HepG2 (cell line): ENCODE measurements around the gene PIAS1. TPM values are rescaled to one million over a fixed set of nuclear protein-coding genes. Genes with fewer than 3 reads are reported as not detected.
A peak's percentile ranks its signal among the peaks of the same experiment; 100 is the strongest.

Experiments
- ARID5B ChIP-seq: IDR thresholded peaks from 2 replicates; pipeline ENCODE4 v1.4.0; 2020; ENCODE audit warnings: mild to moderate bottlenecking, missing genetic modification reagents
- FUBP1 ChIP-seq: sonication (generic); formaldehyde crosslinking; IDR thresholded peaks from 2 replicates; pipeline ENCODE4 v1.5.1; 2020; ENCODE audit warnings: missing genetic modification reagents, mild to moderate bottlenecking, borderline replicate concordance
- GMEB1 ChIP-seq: sonication (generic); formaldehyde crosslinking; IDR thresholded peaks from 2 replicates; pipeline ENCODE4 v1.5.1; 2020; ENCODE audit warnings: missing genetic modification reagents, mild to moderate bottlenecking, borderline replicate concordance
- HNRNPH1 ChIP-seq: fragments of 200-400 bp; formaldehyde crosslinking; optimal IDR thresholded peaks from 2 replicates; pipeline ENCODE3; 2017; ENCODE audit warnings: mild to moderate bottlenecking, low read depth, low read length
- HNRNPUL1 ChIP-seq: fragments of 200-400 bp; formaldehyde crosslinking; IDR thresholded peaks from 2 replicates; pipeline ENCODE4 v1.6.1; 2017; ENCODE audit warnings: low read depth, mild to moderate bottlenecking, low read length, moderate library complexity
- MBD4 ChIP-seq: IDR thresholded peaks from 2 replicates; pipeline ENCODE4 v1.6.1; 2012; ENCODE audit warnings: low read length, inconsistent platforms, borderline replicate concordance
- MEIS1 ChIP-seq: sonication (generic); formaldehyde crosslinking; IDR thresholded peaks from 2 replicates; pipeline ENCODE4 v1.9.0; 2021; ENCODE audit warnings: mild to moderate bottlenecking, missing genetic modification reagents, moderate library complexity, borderline replicate concordance
- NCOA5 ChIP-seq: sonication (generic); formaldehyde crosslinking; IDR thresholded peaks from 2 replicates; pipeline ENCODE4 v1.4.0; 2020; ENCODE audit warnings: missing genetic modification reagents
- PPARG ChIP-seq: conservative IDR thresholded peaks from 2 replicates; pipeline ENCODE4 v1.6.1; 2016; ENCODE audit warnings: missing biosample characterization, missing genetic modification reagents
- RBM22 ChIP-seq: fragments of 200-400 bp; formaldehyde crosslinking; optimal IDR thresholded peaks from 2 replicates; pipeline ENCODE3; 2017; ENCODE audit warnings: mild to moderate bottlenecking, low read length, moderate library complexity
- SAFB2 ChIP-seq: sonication (generic); formaldehyde crosslinking; IDR thresholded peaks from 2 replicates; pipeline ENCODE4 v1.5.1; 2020; ENCODE audit warnings: missing genetic modification reagents, low read depth, mild to moderate bottlenecking, borderline replicate concordance
- SPEN ChIP-seq: sonication (generic); formaldehyde crosslinking; IDR thresholded peaks from 2 replicates; pipeline ENCODE4 v1.5.1; 2020; ENCODE audit warnings: low read depth, mild to moderate bottlenecking, missing genetic modification reagents
- ZFP36L1 ChIP-seq: sonication (generic); formaldehyde crosslinking; IDR thresholded peaks from 2 replicates; pipeline ENCODE4 v1.8.0; 2022; ENCODE audit warnings: mild to moderate bottlenecking, missing genetic modification reagents, moderate library complexity
- ZFX ChIP-seq: sonication (generic); formaldehyde crosslinking; IDR thresholded peaks from 2 replicates; pipeline ENCODE4 v1.4.0; 2020; ENCODE audit warnings: mild to moderate bottlenecking, low read depth, missing genetic modification reagents, moderate library complexity
- ZNF256 ChIP-seq: sonication (generic); formaldehyde crosslinking; conservative IDR thresholded peaks from 2 replicates; pipeline ENCODE4 v1.4.0; 2020; ENCODE audit warnings: missing genetic modification reagents
- ZNF724P ChIP-seq: sonication (generic); formaldehyde crosslinking; IDR thresholded peaks from 2 replicates; pipeline ENCODE4 v1.8.0; 2022; ENCODE audit warnings: missing genetic modification reagents, borderline replicate concordance
- ZNF800 ChIP-seq: sonication (generic); formaldehyde crosslinking; IDR thresholded peaks from 2 replicates; pipeline ENCODE4 v1.4.0; 2020; ENCODE audit warnings: missing genetic modification reagents
- ZSCAN9 ChIP-seq: IDR thresholded peaks from 2 replicates; pipeline ENCODE4 v1.6.1; 2016; ENCODE audit warnings: borderline replicate concordance
- polyA plus RNA-seq, 8 experiments: library from polyadenylated mRNA; depleted of rRNA in 3 of 8; stranded (reverse) in 7 of 8; unstranded in 1 of 8; fragments of >200 nt; fragmentation: Illumina TruSeq in 4 of 8; extraction: Trizol in 4 of 8; gene quantifications; 2 replicates each; pipeline versions ENCODE4 v1.2.1 to v1.2.3, GENCODE V29; 2011 to 2016; ENCODE audit warnings: low read depth in 4 of 8, missing spikeins in 1 of 8, mixed read lengths in 1 of 8; ENCODE audit not compliant: insufficient read depth in 1 of 8
- total RNA-seq, 5 experiments: library from RNA; depleted of rRNA; stranded (reverse); fragments of >200 nt; fragmentation: Illumina TruSeq; extraction: Trizol; gene quantifications; 2 replicates each; pipeline ENCODE4 v1.2.3, GENCODE V29; 2016; ENCODE audit warnings: low read depth in 1 of 5

The PIAS1 gene
- total and polyA plus RNA-seq, 2 of the 13 experiments (the other 11 are each of a cell fraction or from before 2014, with no cell fraction given): 20.7 to 33.7 TPM

GRCh38 chr15:68204776-68205557 is 150.9 kb downstream of the PIAS1 start, which contains the start of gene CALML4 (continued):
- TF ChIP-seq FUBP1 (CRISPR knock-in tag): no peak
- no peak for TF ChIP-seq ZNF800 (CRISPR knock-in tag)
- 0 out of 2 replicates have a peak, but pooled peaks have one; percentile 18 for TF ChIP-seq PPARG (CRISPR knock-in tag)
- no peak for TF ChIP-seq MBD4
- no peak for TF ChIP-seq ZSCAN9 (CRISPR knock-in tag)
- TF ChIP-seq SPEN (CRISPR knock-in tag): peak; percentile 48; the same call in 1 of the 2 replicates
- no peak for TF ChIP-seq MEIS1
- TF ChIP-seq HNRNPH1: no peak
- no peak for TF ChIP-seq ZFP36L1 (CRISPR knock-in tag)
- TF ChIP-seq RBM22: peak; percentile 39
- TF ChIP-seq ZFX: peak; percentile 72
- TF ChIP-seq NCOA5 (CRISPR knock-in tag): no peak
- TF ChIP-seq HNRNPUL1: no peak
- no peak for TF ChIP-seq ZNF724P
- TF ChIP-seq GMEB1 (CRISPR knock-in tag): no peak
- TF ChIP-seq ZNF256: no peak
- TF ChIP-seq SAFB2: no peak
- peak; percentile 28; the same call in 1 of the 2 replicates for TF ChIP-seq ARID5B (CRISPR knock-in tag)
